Aorta (tissue), 5 donors: ENCODE measurements around the gene ARHGEF17. TPM values are rescaled to one million over a fixed set of nuclear protein-coding genes. Genes with fewer than 3 reads are reported as not detected.

Experiments used
- ATAC-seq: fragments of 200-7000 bp; cut with Tn5 transposase; one replicate; pipeline ENCODE4 v1.9.1; 2022; ENCODE audit warnings: moderate library complexity; ENCODE audit not compliant: low FRiP score
- DNase-seq, 2 donors: peaks; one replicate each; pipeline ENCODE4 v3.0.0-alpha.2; 2020
- H3K27ac ChIP-seq, 2 donors: one replicate each; pipeline ENCODE4 v1.5.1; 2013; ENCODE audit warnings: low read length in 2 of 2, mild to moderate bottlenecking in 2 of 2, moderate library complexity in 2 of 2, control low read depth in 1 of 2, inconsistent platforms in 1 of 2, low read depth in 1 of 2
- H3K27me3 ChIP-seq, 2 donors: one replicate each; pipeline ENCODE4 v1.6.1; 2013; ENCODE audit warnings: control low read depth in 1 of 2, low read length in 1 of 2, mild to moderate bottlenecking in 1 of 2, moderate library complexity in 1 of 2; ENCODE audit not compliant: insufficient read depth in 2 of 2, control insufficient read depth in 1 of 2
- H3K36me3 ChIP-seq, 2 donors: one replicate each; pipeline ENCODE4 v1.6.1; 2013; ENCODE audit warnings: control low read depth in 1 of 2, low read length in 1 of 2, mild to moderate bottlenecking in 1 of 2; ENCODE audit not compliant: insufficient read depth in 2 of 2, control insufficient read depth in 1 of 2
- H3K4me1 ChIP-seq, 2 donors: one replicate each; pipeline ENCODE4 v1.6.1; 2013; ENCODE audit warnings: low read length in 2 of 2, control low read depth in 1 of 2, mild to moderate bottlenecking in 1 of 2, moderate library complexity in 1 of 2; ENCODE audit not compliant: insufficient read depth in 2 of 2, control insufficient read depth in 1 of 2
- H3K4me3 ChIP-seq, 2 donors: one replicate each; pipeline ENCODE4 v1.5.1; 2013; ENCODE audit warnings: low read length in 2 of 2, control low read depth in 1 of 2, mild to moderate bottlenecking in 1 of 2
- H3K9me3 ChIP-seq: one replicate; pipeline ENCODE4 v1.6.1; 2013; ENCODE audit warnings: mild to moderate bottlenecking, low read length; ENCODE audit not compliant: control insufficient read depth
- WGBS, 2 donors: extraction: QIAGEN DNeasy Blood & Tissue Kit; methylation state at CpG; one replicate each; pipeline ENCODE4 v1.1.7; 2013; 5-methylcytosine and 5-hydroxymethylcytosine counted together
- intact Hi-C, 2 donors: fragments of 100-400 bp; cut with DNase I; formaldehyde crosslinking; loops; one replicate each; pipeline versions ENCODE4 v1.14.2 to v1.15.0; 2022
- polyA plus RNA-seq, 2 donors: library from polyadenylated mRNA; stranded (reverse); fragments of 200-250 nt; gene quantifications; one replicate each; pipeline ENCODE4 v1.2.3, GENCODE V29; 2013
- total RNA-seq, 2 donors: library from RNA; stranded (reverse); fragmentation: NEBNext Ultra II Directional; extraction: Animal tissue kit (Norgen Biotek cat#: 25700); gene quantifications; one replicate each; pipeline ENCODE4 v1.2.1, GENCODE V29; 2021
- donor health status: healthy with polysubstance abuse.
- donor health status: Bipolar disorder and iron deficiency.
- donor health status: DM: no; HTN: no; CAD: no.
- donor health status: DM: no; HTN: no; CAD: no.
- donor health status: DM: yes; HTN: yes; CAD: no.

ARHGEF17 gene
- total and polyA plus RNA-seq, 4 donors, result 20.5 to 201 (median 170) TPM

- peak overlapping the region; percentile 37 to 71 for H3K27ac ChIP-seq
- DNase-seq (no peak), ATAC-seq (no peak)
- H3K9me3 ChIP-seq, result no peaks in the 10 kb centered on the region
- H3K4me1 ChIP-seq, result peaks cover 0 to 26% of the 10 kb centered on the region in 2 donors
- no peak overlapping the region for H3K4me3 ChIP-seq
- WGBS, 2 donors, result 41 to 49% methylated on average over 4 of the region's 4 CpGs
- H3K27me3 ChIP-seq, result no peaks in the 10 kb centered on the region
- intact Hi-C loops, result no loop called here
- no peaks in the 10 kb centered on the region for H3K36me3 ChIP-seq
These were observed 19.8 kb downstream of the ARHGEF17 start for GRCh38 chr11:73327812-73328364.

- 3 to 9% methylated on average over 3 of the region's 3 CpGs for WGBS, 2 donors
- H3K27me3 ChIP-seq, result no peaks in the 10 kb centered on the region
- intact Hi-C loops, result no loop called here
- ATAC-seq (no peak), DNase-seq (no peak)
- H3K27ac ChIP-seq, result peak overlapping the region; percentile 49 to 72
- no peak overlapping the region for H3K4me3 ChIP-seq
- peaks cover 0 to 20% of the 10 kb centered on the region in 2 donors for H3K4me1 ChIP-seq
- no peaks in the 10 kb centered on the region for H3K9me3 ChIP-seq
- no peaks in the 10 kb centered on the region for H3K36me3 ChIP-seq
These were observed 22.6 kb downstream of the ARHGEF17 start for GRCh38 chr11:73330569-73331093.

- Histone ChIP-seq H3K9me3 (no peaks in the 10 kb centered on the region), H3K4me1 (peaks cover 0 to 20% of the 10 kb centered on the region in 2 donors), H3K27me3 (no peaks in the 10 kb centered on the region), H3K27ac (peak overlapping the region; percentile 38 to 49), H3K4me3 (no peak overlapping the region), H3K36me3 (no peaks in the 10 kb centered on the region)
- 4 to 6% methylated on average over 4 of the region's 4 CpGs for WGBS, 2 donors
- ATAC-seq, result peak; percentile 16
- peak in 1 of 2 donors; percentile 65 for DNase-seq
- intact Hi-C loops, result no loop called here
These were observed 23.3 kb downstream of the ARHGEF17 start for GRCh38 chr11:73331138-73331916.

GRCh38 chr11:73333173-73333572 is 25.1 kb downstream of the ARHGEF17 start:
- ATAC-seq (no peak), DNase-seq (no peak)
- intact Hi-C loops, result no loop called here
- no peaks in the 10 kb centered on the region for H3K36me3 ChIP-seq
- peak overlapping the region in 1 of 2 donors; percentile 70 for H3K27ac ChIP-seq
- 64 to 68% methylated on average over 11 of the region's 11 CpGs for WGBS, 2 donors
- H3K27me3 ChIP-seq, result no peaks in the 10 kb centered on the region
- no peaks in the 10 kb centered on the region for H3K9me3 ChIP-seq
- H3K4me1 ChIP-seq, result peaks cover 0 to 17% of the 10 kb centered on the region in 2 donors
- H3K4me3 ChIP-seq, result no peak overlapping the region

GRCh38 chr11:73333640-73334383 is 25.7 kb downstream of the ARHGEF17 start:
- no peak for DNase-seq
- no peak for ATAC-seq
- 22 to 27% methylated on average over 4 of the region's 4 CpGs for WGBS, 2 donors
- Histone ChIP-seq H3K4me3 (no peak overlapping the region), H3K36me3 (no peaks in the 10 kb centered on the region), H3K27ac (peak overlapping the region; percentile 11 to 70), H3K4me1 (peaks cover 0 to 14% of the 10 kb centered on the region in 2 donors), H3K27me3 (no peaks in the 10 kb centered on the region), H3K9me3 (no peaks in the 10 kb centered on the region)
- intact Hi-C loops, result no loop called here

- WGBS, 2 donors, result 1 to 7% methylated on average over 6 of the region's 6 CpGs
- ATAC-seq (peak; percentile 80), DNase-seq (peak; percentile 92 to 95)
- Histone ChIP-seq H3K27ac (peak overlapping the region; percentile 11 to 70), H3K4me1 (peaks cover 0 to 14% of the 10 kb centered on the region in 2 donors), H3K27me3 (no peaks in the 10 kb centered on the region), H3K4me3 (no peak overlapping the region), H3K9me3 (no peaks in the 10 kb centered on the region), H3K36me3 (no peaks in the 10 kb centered on the region)
- intact Hi-C loops, result loop anchor here (1.0 to 5.0 kb wide), 2 partner anchors 27 to 37 kb away; no protein-coding TSS in a partner anchor
These were observed 26.5 kb downstream of the ARHGEF17 start for GRCh38 chr11:73334384-73335203.

GRCh38 chr11:73335204-73335923 is 27.3 kb downstream of the ARHGEF17 start:
- no peaks in the 10 kb centered on the region for H3K36me3 ChIP-seq
- peak overlapping the region in 1 of 2 donors; percentile 39 for H3K27ac ChIP-seq
- WGBS, 2 donors, result 1 to 2% methylated on average over 4 of the region's 4 CpGs
- H3K4me3 ChIP-seq, result no peak overlapping the region
- H3K9me3 ChIP-seq, result no peaks in the 10 kb centered on the region
- DNase-seq, result peak; percentile 87 to 94
- peak; percentile 85 for ATAC-seq
- intact Hi-C loops, result loop anchor here (1.0 to 5.0 kb wide), 2 partner anchors 28 to 38 kb away; no protein-coding TSS in a partner anchor
- peaks cover 0 to 14% of the 10 kb centered on the region in 2 donors for H3K4me1 ChIP-seq
- no peaks in the 10 kb centered on the region for H3K27me3 ChIP-seq
